ENCODE measurements around the gene ZBTB20. TPM values are rescaled to one million over a fixed set of nuclear protein-coding genes. Genes with fewer than 3 reads are reported as not detected.

Gene ZBTB20
- total and polyA plus RNA-seq, 7 donors, result 0.40 to 74.9 (median 41.7) TPM

DNA sequence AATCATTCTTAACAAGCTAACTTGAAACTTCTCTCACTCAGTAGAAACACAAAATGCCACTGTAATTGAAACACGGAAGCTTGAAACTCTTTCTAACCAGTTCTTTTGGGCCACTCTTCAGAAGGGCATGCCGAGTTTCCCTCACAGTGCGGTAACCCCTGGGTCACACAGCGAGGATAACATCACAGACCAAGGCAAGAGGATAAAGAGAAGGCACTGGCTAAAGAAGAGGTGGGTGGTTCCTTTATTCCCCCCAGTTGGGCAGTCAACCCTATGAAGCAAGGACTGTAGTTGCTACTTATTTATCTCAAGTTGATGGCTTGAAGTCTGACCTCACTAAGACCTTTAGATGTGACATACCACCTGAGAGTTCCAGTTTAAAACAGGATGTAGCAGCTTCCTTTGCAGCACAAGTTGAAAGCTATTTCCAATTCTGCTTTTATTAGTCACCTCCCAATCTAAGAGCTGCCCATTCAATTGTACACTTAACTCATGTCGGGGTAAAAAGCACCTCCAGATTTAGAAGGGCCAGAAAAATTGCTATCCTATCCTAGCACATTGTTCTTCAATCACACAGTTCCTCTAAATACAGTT, 580.8 kb downstream of the ZBTB20 start:
- intact Hi-C loops (cut with DNase I), result no loop called here
- Histone ChIP-seq H3K27ac (peak overlapping the region; percentile 38), H3K36me3 (ENCODE audit: insufficient read depth in 1 of 2, low read depth in 1 of 2) (no peaks in the 10 kb centered on the region), H3K9me3 (peaks cover 5% of the 10 kb centered on the region), H3K27me3 (ENCODE audit: insufficient read depth in 3 of 3, low read length in 2 of 3) (no peaks in the 10 kb centered on the region), H3K4me1 (peaks cover 28% of the 10 kb centered on the region), H3K4me3 (no peak overlapping the region)
- DNase-seq (no peak), ATAC-seq (peak in 3 of 4 donors; percentile 42 to 60 (median 56))
- 61 to 63% (median 63%) methylated on average over 5 of the region's 5 CpGs for WGBS, 3 donors
- TF ChIP-seq CTCF (IDR thresholded peaks at IDR 0.05), result no peak

DNA sequence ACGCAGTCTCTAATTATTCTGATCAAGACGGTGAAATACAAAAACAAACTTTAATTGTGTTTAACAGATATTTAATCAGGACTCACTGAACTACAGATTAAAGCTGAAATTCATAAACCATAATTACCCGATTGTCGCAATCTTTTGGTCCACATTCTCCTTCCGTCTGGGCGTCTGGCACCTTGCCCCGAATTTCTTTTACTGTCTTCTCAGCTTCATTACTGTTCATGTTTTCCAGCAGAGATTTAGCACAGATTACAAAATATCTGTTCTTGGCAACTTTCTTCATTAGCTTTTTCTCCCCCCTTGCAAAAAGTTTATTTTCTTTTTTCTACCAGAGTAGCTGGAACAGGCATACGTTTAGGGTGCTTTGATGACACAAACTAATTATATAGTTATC, 581.9 kb downstream of the ZBTB20 start:
- Histone ChIP-seq H3K27ac (no peak overlapping the region), H3K27me3 (ENCODE audit: insufficient read depth in 3 of 3, low read length in 2 of 3) (no peaks in the 10 kb centered on the region), H3K4me3 (no peak overlapping the region), H3K9me3 (peaks cover 5% of the 10 kb centered on the region), H3K4me1 (peaks cover 22% of the 10 kb centered on the region), H3K36me3 (ENCODE audit: insufficient read depth in 1 of 2, low read depth in 1 of 2) (no peaks in the 10 kb centered on the region)
- intact Hi-C loops (cut with DNase I), result no loop called here
- TF ChIP-seq CTCF (IDR thresholded peaks at IDR 0.05), result no peak
- DNase-seq (peak; percentile 46 to 73), ATAC-seq (peak in 1 of 4 donors; percentile 54)
- WGBS, 3 donors, result 59 to 72% (median 62%) methylated on average over 8 of the region's 8 CpGs

DNA sequence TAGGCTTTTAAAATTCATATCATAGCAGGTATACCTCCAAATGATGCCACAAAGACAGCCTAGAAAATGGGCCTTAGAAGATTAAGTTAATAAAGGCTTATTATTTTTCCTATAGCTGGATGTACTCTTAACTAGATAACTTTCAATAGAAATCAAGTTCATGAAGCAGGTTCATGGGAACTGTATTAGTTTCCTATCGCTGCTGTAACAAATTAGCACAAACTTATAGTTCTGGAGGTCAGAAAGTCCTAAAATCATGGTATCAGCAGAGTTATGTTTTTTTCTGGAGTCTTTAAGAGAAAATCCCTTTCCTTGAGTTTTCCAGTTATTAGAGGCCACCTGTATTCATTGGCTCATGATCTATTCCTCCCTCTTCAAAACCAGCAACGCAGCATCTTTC, 583.4 kb downstream of the ZBTB20 start:
- intact Hi-C loops (cut with DNase I), result no loop called here
- no peak for ATAC-seq
- H3K4me1 ChIP-seq, result peaks cover 23% of the 10 kb centered on the region
- no peak for DNase-seq
- no peak overlapping the region for H3K4me3 ChIP-seq
- no peak overlapping the region for H3K27ac ChIP-seq
- WGBS, 3 donors, result 98 to 100% (median 99%) methylated on average over 2 of the region's 2 CpGs
- H3K9me3 ChIP-seq, result peaks cover 5% of the 10 kb centered on the region
- no peaks in the 10 kb centered on the region for H3K27me3 ChIP-seq (ENCODE audit: insufficient read depth in 3 of 3, low read length in 2 of 3)
- no peaks in the 10 kb centered on the region for H3K36me3 ChIP-seq (ENCODE audit: insufficient read depth in 1 of 2, low read depth in 1 of 2)
- no peak for TF ChIP-seq CTCF (IDR thresholded peaks at IDR 0.05)

DNA sequence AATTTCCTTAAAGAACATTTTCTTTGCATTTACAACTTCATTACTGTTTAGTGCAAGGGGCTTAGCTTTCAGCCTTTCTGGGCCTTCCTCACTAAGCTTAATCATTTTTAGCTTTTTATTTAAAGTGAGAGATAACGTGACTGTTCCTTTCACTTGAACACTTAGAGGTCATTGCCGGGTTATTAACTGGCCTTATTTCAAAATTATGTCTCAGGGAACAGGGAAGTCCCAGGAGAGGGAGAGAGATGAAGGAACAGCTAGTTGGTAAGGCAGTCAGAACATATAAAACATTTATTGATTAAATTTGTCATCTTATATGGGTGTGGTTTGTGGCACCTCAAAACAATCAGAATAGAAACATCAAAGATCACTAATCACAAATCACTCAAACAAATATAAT, 584.5 kb downstream of the ZBTB20 start:
- no peak for TF ChIP-seq CTCF (IDR thresholded peaks at IDR 0.05)

GRCh38 chr3:114558271-114558670, 588.8 kb downstream of the ZBTB20 start:
- 59 to 62% (median 60%) methylated on average over 4 of the region's 4 CpGs for WGBS, 3 donors
- H3K9me3 ChIP-seq, result peaks cover 5% of the 10 kb centered on the region
- H3K36me3 ChIP-seq (ENCODE audit: insufficient read depth in 1 of 2, low read depth in 1 of 2), result no peaks in the 10 kb centered on the region
- peak overlapping the region; percentile 60 for H3K27ac ChIP-seq
- peaks cover 37% of the 10 kb centered on the region for H3K4me1 ChIP-seq
- no peak overlapping the region for H3K4me3 ChIP-seq
- DNase-seq, result no peak
- intact Hi-C loops (cut with DNase I), result no loop called here
- H3K27me3 ChIP-seq (ENCODE audit: insufficient read depth in 3 of 3, low read length in 2 of 3), result no peaks in the 10 kb centered on the region
- TF ChIP-seq CTCF (IDR thresholded peaks at IDR 0.05), result no peak
- peak; percentile 13 to 81 (median 73) for ATAC-seq

More for the DNA sequence above, 584.5 kb downstream of the ZBTB20 start:
- Histone ChIP-seq H3K9me3 (peaks cover 5% of the 10 kb centered on the region), H3K27me3 (ENCODE audit: insufficient read depth in 3 of 3, low read length in 2 of 3) (no peaks in the 10 kb centered on the region), H3K4me1 (peaks cover 31% of the 10 kb centered on the region), H3K4me3 (no peak overlapping the region), H3K36me3 (ENCODE audit: insufficient read depth in 1 of 2, low read depth in 1 of 2) (no peaks in the 10 kb centered on the region), H3K27ac (no peak overlapping the region)
- intact Hi-C loops (cut with DNase I), result no loop called here
- no peak for ATAC-seq
- 33 to 51% (median 44%) methylated on average over 2 of the region's 2 CpGs for WGBS, 3 donors
- no peak for DNase-seq

All from psoas muscle (tissue), 8 donors.